NT2/D1 (cell line): ENCODE measurements around the gene MARCHF3.
A peak's percentile ranks its signal among the peaks of the same experiment; 100 is the strongest.

Source experiments
- DNase-seq: peaks from one replicate; pipeline ENCODE4 v3.0.0-alpha.2; 2011; ENCODE audit warnings: low read depth, low spot score
- H3K27me3 ChIP-seq: 2 replicates; pipeline ENCODE4 v1.6.0; 2011; ENCODE audit warnings: mild to moderate bottlenecking; ENCODE audit not compliant: insufficient read length, insufficient read depth
- H3K36me3 ChIP-seq: 2 replicates; pipeline ENCODE4 v1.6.1; 2011; ENCODE audit warnings: mild to moderate bottlenecking, low read length, mixed read lengths; ENCODE audit not compliant: insufficient read depth, insufficient read length
- H3K4me1 ChIP-seq: 2 replicates; pipeline ENCODE4 v1.5.1; 2011; ENCODE audit not compliant: insufficient read depth, insufficient read length
- H3K4me3 ChIP-seq: 2 replicates; pipeline ENCODE4 v1.5.1; 2011; ENCODE audit warnings: low read depth; ENCODE audit not compliant: insufficient read length
- H3K9ac ChIP-seq: 2 replicates; pipeline ENCODE4 v1.6.0; 2011; ENCODE audit warnings: low read depth; ENCODE audit not compliant: insufficient read length
- H3K9me3 ChIP-seq: 2 replicates; pipeline ENCODE4 v1.5.1; 2011; ENCODE audit warnings: mild to moderate bottlenecking, low read length; ENCODE audit not compliant: insufficient read depth
- SUZ12 ChIP-seq: IDR thresholded peaks from 2 replicates; pipeline ENCODE4 v1.6.1; 2011; ENCODE audit not compliant: insufficient read length, insufficient read depth; ENCODE audit errors: extremely low read depth
- YY1 ChIP-seq: IDR thresholded peaks from 2 replicates; pipeline ENCODE4 v1.6.1; 2011; ENCODE audit not compliant: insufficient read length, insufficient read depth
- ZNF274 ChIP-seq: IDR thresholded peaks from 2 replicates; pipeline ENCODE4 v1.6.1; 2011; ENCODE audit warnings: mild to moderate bottlenecking, low read depth, low read length

MARCHF3 gene

GRCh38 chr5:127030259-127031146 lies at the start of gene MARCHF3:
MARCHF3 (minus strand) TSS chr5:127030558; CDS start chr5:126918171, 112,387 bp downstream.
- Histone ChIP-seq H3K36me3 (no peaks in the 10 kb centered on the region), H3K9me3 (no peaks in the 10 kb centered on the region), H3K4me3 (peak within 1 kb of the TSS; percentile 79), H3K9ac (peak within 1 kb of the TSS; percentile 88), H3K27me3 (peaks cover 23% of the 10 kb centered on the region), H3K4me1 (no peaks in the 10 kb centered on the region)
- TF ChIP-seq YY1 (no peak), ZNF274 (no peak), SUZ12 (no peak)
- DNase-seq, result peak; percentile 85

- DNase-seq, result peak; percentile 51
- Histone ChIP-seq H3K9ac (no peak overlapping the region), H3K4me3 (no peak overlapping the region), H3K27me3 (no peaks in the 10 kb centered on the region), H3K4me1 (no peaks in the 10 kb centered on the region), H3K9me3 (no peaks in the 10 kb centered on the region), H3K36me3 (no peaks in the 10 kb centered on the region)
- TF ChIP-seq ZNF274, result no peak
- TF ChIP-seq SUZ12, result no peak
- TF ChIP-seq YY1, result no peak
Observed at GRCh38 chr5:127079994-127080491, 49.7 kb upstream of the MARCHF3 start.

GRCh38 chr5:127077366-127077765 lies 47.0 kb upstream of the MARCHF3 start:
- Histone ChIP-seq H3K9me3 (no peaks in the 10 kb centered on the region), H3K4me1 (no peaks in the 10 kb centered on the region), H3K9ac (no peak overlapping the region), H3K4me3 (no peak overlapping the region), H3K36me3 (no peaks in the 10 kb centered on the region), H3K27me3 (no peaks in the 10 kb centered on the region)
- TF ChIP-seq YY1 (no peak), SUZ12 (no peak), ZNF274 (no peak)
- DNase-seq, result no peak

GRCh38 chr5:127076315-127077129 lies 46.2 kb upstream of the MARCHF3 start:
- TF ChIP-seq SUZ12 (no peak), YY1 (no peak), ZNF274 (no peak)
- Histone ChIP-seq H3K4me3 (no peak overlapping the region), H3K9ac (no peak overlapping the region), H3K36me3 (no peaks in the 10 kb centered on the region), H3K4me1 (no peaks in the 10 kb centered on the region), H3K27me3 (no peaks in the 10 kb centered on the region), H3K9me3 (no peaks in the 10 kb centered on the region)
- no peak for DNase-seq

GRCh38 chr5:127074466-127074865 lies 44.1 kb upstream of the MARCHF3 start:
- Histone ChIP-seq H3K4me1 (no peaks in the 10 kb centered on the region), H3K4me3 (no peak overlapping the region), H3K27me3 (no peaks in the 10 kb centered on the region), H3K9me3 (no peaks in the 10 kb centered on the region), H3K36me3 (no peaks in the 10 kb centered on the region), H3K9ac (no peak overlapping the region)
- no peak for DNase-seq
- no peak for TF ChIP-seq YY1

- peak within 1 kb of the TSS; percentile 33 for H3K4me3 ChIP-seq
- H3K27me3 ChIP-seq, result no peaks in the 10 kb centered on the region
- DNase-seq, result no peak
- peak within 1 kb of the TSS; percentile 50 for H3K9ac ChIP-seq
- no peak for TF ChIP-seq ZNF274
- no peak for TF ChIP-seq YY1
- no peak for TF ChIP-seq SUZ12
- H3K36me3 ChIP-seq, result no peaks in the 10 kb centered on the region
- H3K4me1 ChIP-seq, result no peaks in the 10 kb centered on the region
- H3K9me3 ChIP-seq, result no peaks in the 10 kb centered on the region
Observed at GRCh38 chr5:127072861-127073846, 42.8 kb upstream of the MARCHF3 start, which contains the start of gene C5orf63. C5orf63 (minus strand) TSS chr5:127073502; CDS start chr5:127058995, 14,507 bp downstream.
